Measurements from ENCODE around the gene PES1.
"Not testable (repeated sequence)": the region's sequence is repeated elsewhere in the genome, so short reads cannot be mapped to it uniquely, and the experiment has no call there.

PES1 gene

GRCh38 chr22:30562366-30562765, 29.3 kb downstream of the PES1 start:
- no peaks in the 10 kb centered on the region for H3K27me3 ChIP-seq
- no peak overlapping the region for H3K27ac ChIP-seq
- H3K36me3 ChIP-seq: no peaks in the 10 kb centered on the region
- H3K9me3 ChIP-seq: no peaks in the 10 kb centered on the region
- no peak for DNase-seq
- H3K4me3 ChIP-seq: no peak overlapping the region
- no peaks in the 10 kb centered on the region for H3K4me1 ChIP-seq
- TF ChIP-seq CTCF (IDR thresholded peaks at IDR 0.05): no peak
- intact Hi-C loops (cut with DNase I; ENCODE audit: low total_unique reads): no loop called here

GRCh38 chr22:30561402-30562189, 30.1 kb downstream of the PES1 start:
- no peak for TF ChIP-seq CTCF (IDR thresholded peaks at IDR 0.05)
- intact Hi-C loops (cut with DNase I; ENCODE audit: low total_unique reads): no loop called here
- H3K27me3 ChIP-seq: no peaks in the 10 kb centered on the region

GRCh38 chr22:30560643-30561202, 31.0 kb downstream of the PES1 start:
- H3K36me3 ChIP-seq; DNase-seq; intact Hi-C loops (cut with DNase I; ENCODE audit: low total_unique reads); H3K27me3 ChIP-seq; H3K9me3 ChIP-seq; H3K27ac ChIP-seq; H3K4me1 ChIP-seq; H3K4me3 ChIP-seq: not testable (repeated sequence)

More at GRCh38 chr22:30561402-30562189, 30.1 kb downstream of the PES1 start:
- Histone ChIP-seq H3K4me3 (no peak overlapping the region), H3K27ac (no peak overlapping the region), H3K4me1 (no peaks in the 10 kb centered on the region), H3K9me3 (no peaks in the 10 kb centered on the region), H3K36me3 (no peaks in the 10 kb centered on the region)
- no peak for DNase-seq

GRCh38 chr22:30559889-30560288, 31.8 kb downstream of the PES1 start:
- H3K9me3 ChIP-seq: no peaks in the 10 kb centered on the region
- H3K36me3 ChIP-seq: peaks cover 0 to 12% (median 0%) of the 10 kb centered on the region in 3 donors
- TF ChIP-seq CTCF (IDR thresholded peaks at IDR 0.05): no peak
- no peaks in the 10 kb centered on the region for H3K4me1 ChIP-seq
- no peaks in the 10 kb centered on the region for H3K27me3 ChIP-seq
- no peak overlapping the region for H3K4me3 ChIP-seq
- no peak for DNase-seq
- H3K27ac ChIP-seq: no peak overlapping the region
- intact Hi-C loops (cut with DNase I; ENCODE audit: low total_unique reads): no loop called here

GRCh38 chr22:30557243-30557642, 34.5 kb downstream of the PES1 start:
- DNase-seq: no peak
- Histone ChIP-seq H3K9me3 (no peaks in the 10 kb centered on the region), H3K36me3 (peaks cover 0 to 16% (median 0%) of the 10 kb centered on the region in 3 donors), H3K4me3 (no peak overlapping the region), H3K27me3 (no peaks in the 10 kb centered on the region), H3K4me1 (no peaks in the 10 kb centered on the region), H3K27ac (no peak overlapping the region)
- TF ChIP-seq CTCF (IDR thresholded peaks at IDR 0.05): no peak
- intact Hi-C loops (cut with DNase I; ENCODE audit: low total_unique reads): no loop called here

- Histone ChIP-seq H3K9me3 (no peaks in the 10 kb centered on the region), H3K27ac (no peak overlapping the region), H3K4me1 (no peaks in the 10 kb centered on the region), H3K4me3 (no peak overlapping the region), H3K27me3 (no peaks in the 10 kb centered on the region), H3K36me3 (peaks cover 0 to 16% (median 0%) of the 10 kb centered on the region in 3 donors)
- intact Hi-C loops (cut with DNase I; ENCODE audit: low total_unique reads): no loop called here
- DNase-seq: no peak
- TF ChIP-seq CTCF (IDR thresholded peaks at IDR 0.05): no peak
Measured at GRCh38 chr22:30556388-30556787, 35.3 kb downstream of the PES1 start.

Measured in tibial artery (tissue), 4 donors.